Naive B cell (primary cell): ENCODE data around the gene FMNL2. TPM values are rescaled to one million over a fixed set of nuclear protein-coding genes. Genes with fewer than 3 reads are reported as not detected.

ENCODE experiments used
- ATAC-seq, 2 donors: fragments of 150-1000 bp; cut with Tn5 transposase; 2 replicates each; pipeline ENCODE4 v1.10.0; 2021; ENCODE audit warnings: low read depth in 2 of 2, mild to moderate bottlenecking in 2 of 2, moderate library complexity in 2 of 2
- DNase-seq: peaks from one replicate; pipeline ENCODE4 v3.0.0; 2022
- H3K27ac Mint-ChIP-seq, 6 donors: one replicate each; pipeline ENCODE4 v1.8.0; 2020 to 2022; ENCODE audit warnings: mild to moderate bottlenecking in 6 of 6, mixed read lengths in 6 of 6, moderate library complexity in 5 of 6, inconsistent platforms in 2 of 6
- H3K27me3 Mint-ChIP-seq, 3 donors: one replicate each; pipeline ENCODE4 v1.8.0; 2021 to 2022; ENCODE audit warnings: mixed read lengths in 3 of 3, mild to moderate bottlenecking in 1 of 3
- H3K36me3 Mint-ChIP-seq, 2 donors: one replicate each; pipeline ENCODE4 v1.8.0; 2020 to 2022; ENCODE audit warnings: mixed read lengths in 2 of 2, inconsistent platforms in 1 of 2, mild to moderate bottlenecking in 1 of 2
- H3K4me1 Mint-ChIP-seq, 3 donors: one replicate each; pipeline ENCODE4 v1.8.0; 2020 to 2022; ENCODE audit warnings: mixed read lengths in 3 of 3, inconsistent platforms in 1 of 3, mild to moderate bottlenecking in 1 of 3, moderate library complexity in 1 of 3
- H3K4me3 Mint-ChIP-seq, 8 donors: one replicate each; pipeline ENCODE4 v1.8.0; 2020 to 2022; ENCODE audit warnings: mild to moderate bottlenecking in 8 of 8, mixed read lengths in 8 of 8, moderate library complexity in 8 of 8, inconsistent platforms in 2 of 8
- H3K9me3 Mint-ChIP-seq, 7 donors: one replicate each; pipeline ENCODE4 v1.8.0; 2020 to 2022; ENCODE audit warnings: mixed read lengths in 7 of 7, mild to moderate bottlenecking in 5 of 7, inconsistent platforms in 2 of 7, moderate library complexity in 1 of 7
- polyA plus RNA-seq, 6 donors: library from polyadenylated mRNA; unstranded; fragments of 300-500 nt; fragmentation: Illumina TruSeq; gene quantifications; one replicate each; pipeline ENCODE4 v1.2.3, GENCODE V29; 2021; ENCODE audit warnings: low read depth in 6 of 6

Gene FMNL2
- polyA plus RNA-seq, 6 donors from 2014 or later, result 0.08 to 1.4 (median 0.61) TPM

- H3K27me3 Mint-ChIP-seq, result no peaks in the 10 kb centered on the region
- peak overlapping the region in 1 of 6 donors; percentile 39 for H3K27ac Mint-ChIP-seq
- H3K4me3 Mint-ChIP-seq, result no peak overlapping the region
- no peaks in the 10 kb centered on the region for H3K36me3 Mint-ChIP-seq
- no peak for DNase-seq
- H3K9me3 Mint-ChIP-seq, result peaks cover 0 to 1% (median 0%) of the 10 kb centered on the region in 7 donors
- ATAC-seq, result no peak
- peaks cover 2 to 10% (median 3%) of the 10 kb centered on the region in 3 donors for H3K4me1 Mint-ChIP-seq
These were observed 98.3 kb downstream of the FMNL2 start for GRCh38 chr2:152433289-152433688.

GRCh38 chr2:152433791-152434190 lies 98.8 kb downstream of the FMNL2 start:
- Mint-ChIP-seq H3K4me3 (no peak overlapping the region), H3K36me3 (no peaks in the 10 kb centered on the region), H3K27ac (no peak overlapping the region), H3K27me3 (no peaks in the 10 kb centered on the region), H3K4me1 (peaks cover under 1 to 7% (median 3%) of the 10 kb centered on the region in 3 donors), H3K9me3 (peaks cover 0 to 1% (median 0%) of the 10 kb centered on the region in 7 donors)
- no peak for DNase-seq
- ATAC-seq, result no peak

GRCh38 chr2:152434395-152435182 lies 99.6 kb downstream of the FMNL2 start:
- DNase-seq, result no peak
- Mint-ChIP-seq H3K4me1 (peaks cover 0 to 3% (median 2%) of the 10 kb centered on the region in 3 donors), H3K27ac (no peak overlapping the region)

GRCh38 chr2:152436148-152436547 lies 101.2 kb downstream of the FMNL2 start:
- H3K9me3 Mint-ChIP-seq, result no peaks in the 10 kb centered on the region
- H3K4me1 Mint-ChIP-seq, result peaks cover 0 to 3% (median 0%) of the 10 kb centered on the region in 3 donors
- H3K4me3 Mint-ChIP-seq, result no peak overlapping the region
- no peak overlapping the region for H3K27ac Mint-ChIP-seq
- ATAC-seq (no peak), DNase-seq (no peak)
- H3K36me3 Mint-ChIP-seq, result no peaks in the 10 kb centered on the region
- no peaks in the 10 kb centered on the region for H3K27me3 Mint-ChIP-seq

More at GRCh38 chr2:152434395-152435182, 99.6 kb downstream of the FMNL2 start:
- Mint-ChIP-seq H3K9me3 (peaks cover 0 to 1% (median 0%) of the 10 kb centered on the region in 7 donors), H3K27me3 (no peaks in the 10 kb centered on the region), H3K4me3 (no peak overlapping the region), H3K36me3 (no peaks in the 10 kb centered on the region)
- no peak for ATAC-seq

GRCh38 chr2:152437276-152438108 lies 102.5 kb downstream of the FMNL2 start:
- no peak for ATAC-seq
- H3K4me3 Mint-ChIP-seq, result no peak overlapping the region
- peaks cover 0 to 4% (median 1%) of the 10 kb centered on the region in 3 donors for H3K27me3 Mint-ChIP-seq
- peaks cover 0 to under 1% (median 0%) of the 10 kb centered on the region in 3 donors for H3K4me1 Mint-ChIP-seq
- DNase-seq, result no peak
- no peaks in the 10 kb centered on the region for H3K36me3 Mint-ChIP-seq
- peaks cover 0 to 4% (median 0%) of the 10 kb centered on the region in 7 donors for H3K9me3 Mint-ChIP-seq
- no peak overlapping the region for H3K27ac Mint-ChIP-seq

GRCh38 chr2:152440049-152440448 lies 105.1 kb downstream of the FMNL2 start:
- ATAC-seq (no peak), DNase-seq (no peak)
- no peaks in the 10 kb centered on the region for H3K36me3 Mint-ChIP-seq
- H3K4me1 Mint-ChIP-seq, result no peaks in the 10 kb centered on the region
- no peak overlapping the region for H3K4me3 Mint-ChIP-seq
- H3K9me3 Mint-ChIP-seq, result peaks cover 0 to 7% (median 0%) of the 10 kb centered on the region in 7 donors
- peaks cover 0 to 15% (median 4%) of the 10 kb centered on the region in 3 donors for H3K27me3 Mint-ChIP-seq
- H3K27ac Mint-ChIP-seq, result no peak overlapping the region

- Mint-ChIP-seq H3K27ac (no peak overlapping the region), H3K4me1 (no peaks in the 10 kb centered on the region), H3K27me3 (peaks cover 0 to 15% (median 4%) of the 10 kb centered on the region in 3 donors), H3K4me3 (no peak overlapping the region), H3K36me3 (no peaks in the 10 kb centered on the region), H3K9me3 (peaks cover 0 to 7% (median 0%) of the 10 kb centered on the region in 7 donors)
- ATAC-seq, result no peak
- DNase-seq, result no peak
These were observed 105.5 kb downstream of the FMNL2 start for GRCh38 chr2:152440460-152440859.

GRCh38 chr2:152441961-152442360 lies 107.0 kb downstream of the FMNL2 start:
- H3K9me3 Mint-ChIP-seq, result peaks cover 0 to 7% (median 0%) of the 10 kb centered on the region in 7 donors

GRCh38 chr2:152443771-152444170 lies 108.8 kb downstream of the FMNL2 start:
- no peak overlapping the region for H3K4me3 Mint-ChIP-seq
- peak overlapping the region in 1 of 6 donors; percentile 22 for H3K27ac Mint-ChIP-seq
- H3K36me3 Mint-ChIP-seq, result no peaks in the 10 kb centered on the region
- peaks cover 0 to 7% (median 0%) of the 10 kb centered on the region in 7 donors for H3K9me3 Mint-ChIP-seq
- peaks cover 0 to 15% (median 4%) of the 10 kb centered on the region in 3 donors for H3K27me3 Mint-ChIP-seq
- no peak for ATAC-seq
- H3K4me1 Mint-ChIP-seq, result no peaks in the 10 kb centered on the region
- DNase-seq, result no peak

More at GRCh38 chr2:152441961-152442360, 107.0 kb downstream of the FMNL2 start:
- Mint-ChIP-seq H3K4me1 (no peaks in the 10 kb centered on the region), H3K36me3 (no peaks in the 10 kb centered on the region), H3K27ac (no peak overlapping the region), H3K27me3 (peaks cover 0 to 15% (median 4%) of the 10 kb centered on the region in 3 donors), H3K4me3 (peak overlapping the region in 2 of 8 donors; percentile 7 to 30)
- DNase-seq, result no peak
- no peak for ATAC-seq

- DNase-seq (no peak), ATAC-seq (no peak)
- no peak overlapping the region for H3K27ac Mint-ChIP-seq
- no peak overlapping the region for H3K4me3 Mint-ChIP-seq
- peaks cover 0 to 7% (median 0%) of the 10 kb centered on the region in 7 donors for H3K9me3 Mint-ChIP-seq
- H3K36me3 Mint-ChIP-seq, result no peaks in the 10 kb centered on the region
- no peaks in the 10 kb centered on the region for H3K4me1 Mint-ChIP-seq
- peaks cover 0 to 15% (median 4%) of the 10 kb centered on the region in 3 donors for H3K27me3 Mint-ChIP-seq
These were observed 109.5 kb downstream of the FMNL2 start for GRCh38 chr2:152444448-152444847.

GRCh38 chr2:152445375-152445774 lies 110.4 kb downstream of the FMNL2 start:
- Mint-ChIP-seq H3K27ac (no peak overlapping the region), H3K36me3 (no peaks in the 10 kb centered on the region), H3K4me3 (no peak overlapping the region), H3K4me1 (no peaks in the 10 kb centered on the region), H3K9me3 (peaks cover 0 to 7% (median 0%) of the 10 kb centered on the region in 7 donors), H3K27me3 (peaks cover 0 to 15% (median 4%) of the 10 kb centered on the region in 3 donors)
- ATAC-seq (no peak), DNase-seq (no peak)

GRCh38 chr2:152445791-152446201 lies 110.8 kb downstream of the FMNL2 start:
- DNase-seq (no peak), ATAC-seq (no peak)
- no peak overlapping the region for H3K27ac Mint-ChIP-seq
- H3K4me3 Mint-ChIP-seq, result no peak overlapping the region
- peaks cover 0 to 15% (median 4%) of the 10 kb centered on the region in 3 donors for H3K27me3 Mint-ChIP-seq
- H3K4me1 Mint-ChIP-seq, result no peaks in the 10 kb centered on the region
- H3K9me3 Mint-ChIP-seq, result peaks cover 0 to 7% (median 0%) of the 10 kb centered on the region in 7 donors
- no peaks in the 10 kb centered on the region for H3K36me3 Mint-ChIP-seq

- no peaks in the 10 kb centered on the region for H3K4me1 Mint-ChIP-seq
These were observed 111.2 kb downstream of the FMNL2 start for GRCh38 chr2:152446213-152446612.

More at GRCh38 chr2:152446213-152446612, 111.2 kb downstream of the FMNL2 start:
- no peak for ATAC-seq
- H3K4me3 Mint-ChIP-seq, result no peak overlapping the region
- H3K9me3 Mint-ChIP-seq, result peaks cover 0 to 7% (median 0%) of the 10 kb centered on the region in 7 donors
- H3K27ac Mint-ChIP-seq, result no peak overlapping the region
- H3K27me3 Mint-ChIP-seq, result peaks cover 0 to 15% (median 4%) of the 10 kb centered on the region in 3 donors
- DNase-seq, result no peak
- H3K36me3 Mint-ChIP-seq, result no peaks in the 10 kb centered on the region
